ENCODE data around the gene PDGFD.

Gene PDGFD

DNA sequence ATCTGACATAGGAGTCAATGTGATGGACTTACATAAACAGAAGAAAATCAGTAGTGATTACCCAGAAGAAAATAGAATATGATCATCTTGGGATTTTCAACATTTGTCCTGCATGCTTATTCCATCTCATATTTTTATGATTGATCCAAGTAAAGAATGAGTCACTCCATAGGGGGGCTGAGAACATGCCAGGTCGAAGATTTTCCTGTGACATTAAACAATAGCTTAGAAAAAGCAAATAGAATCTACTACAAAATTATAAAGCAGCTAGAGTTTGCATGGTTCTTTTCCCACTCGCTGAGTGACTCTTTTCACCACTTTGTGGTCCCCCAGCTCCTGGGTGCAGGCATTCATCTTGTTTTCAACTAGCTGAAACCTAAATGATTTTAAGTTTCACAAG lies 71.2 kb downstream of the PDGFD start:
- no peak for DNase-seq

DNA sequence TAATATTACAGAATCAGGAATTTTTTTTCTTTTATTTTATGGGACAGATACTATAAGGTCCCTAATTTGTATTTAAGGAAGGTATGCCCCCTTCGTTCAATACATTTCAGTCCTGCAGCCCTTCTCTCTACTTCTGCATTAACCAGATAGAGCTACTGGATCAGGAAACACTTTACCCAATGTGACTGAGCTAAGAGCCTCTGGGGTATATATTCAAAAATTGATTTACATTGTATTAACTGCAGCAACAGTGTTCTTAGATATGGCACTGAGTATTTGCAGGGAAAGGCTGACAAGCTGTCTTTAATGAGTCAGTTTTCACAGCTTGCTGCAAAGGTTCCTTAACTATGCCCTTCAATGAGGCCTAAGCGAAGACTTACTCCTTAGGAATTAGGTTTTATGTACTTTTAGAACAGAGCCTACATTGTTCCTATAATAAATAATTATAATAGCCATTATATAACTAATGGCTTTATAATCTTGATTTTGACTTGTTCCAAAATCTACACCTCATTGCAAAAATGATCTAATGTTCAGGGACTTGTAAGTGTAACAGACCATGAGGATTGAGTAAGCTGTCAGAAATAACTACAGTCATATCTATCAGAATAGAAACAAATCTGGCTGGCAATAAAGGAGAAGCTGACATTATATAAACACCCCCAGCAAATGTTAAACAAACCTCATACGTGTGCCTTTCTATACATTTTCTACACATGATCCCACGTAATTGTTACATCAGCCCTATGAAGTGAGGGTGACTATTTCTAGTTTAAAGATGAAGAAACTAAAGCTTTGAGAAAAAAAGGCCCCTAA lies 72.5 kb downstream of the PDGFD start:
- no peak for DNase-seq

DNA sequence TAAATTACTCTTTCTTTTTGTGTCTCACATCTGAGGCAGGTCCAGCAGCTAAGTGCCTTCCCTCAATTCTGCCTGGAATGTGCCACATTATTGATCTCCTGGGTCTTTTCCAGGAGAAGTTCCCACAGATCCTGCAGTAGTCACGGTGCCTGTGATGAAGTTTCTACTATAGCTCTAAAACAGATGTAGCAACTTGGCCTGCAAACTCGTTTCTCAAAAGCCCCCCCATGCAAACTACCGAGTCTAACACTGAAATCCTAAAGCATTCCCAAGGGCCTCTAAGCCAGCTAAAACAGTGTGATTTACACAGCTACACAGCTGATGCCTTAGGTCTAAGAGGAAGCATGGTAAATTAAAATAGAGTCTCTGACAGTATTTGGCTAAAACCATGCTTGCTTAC lies 73.2 kb downstream of the PDGFD start:
- DNase-seq, result no peak

DNA sequence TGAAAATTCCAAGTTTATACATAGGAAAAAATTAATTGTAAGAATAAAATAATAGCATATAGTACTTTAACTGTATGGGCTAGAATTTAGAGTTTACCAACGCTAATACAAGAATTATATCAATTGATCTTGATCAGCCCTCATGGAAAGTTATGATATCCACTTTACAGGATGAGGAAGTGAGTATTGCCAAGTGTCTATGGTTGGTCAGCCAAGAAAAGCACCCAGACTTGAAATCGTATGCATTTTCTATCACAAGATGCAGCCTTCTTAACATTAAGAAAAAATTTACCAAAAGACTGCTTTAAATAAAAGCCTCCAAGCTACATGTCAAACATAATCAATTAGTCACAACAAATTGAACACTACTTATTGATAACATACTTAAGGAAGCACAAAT lies 74.5 kb downstream of the PDGFD start:
- DNase-seq, result no peak

DNA sequence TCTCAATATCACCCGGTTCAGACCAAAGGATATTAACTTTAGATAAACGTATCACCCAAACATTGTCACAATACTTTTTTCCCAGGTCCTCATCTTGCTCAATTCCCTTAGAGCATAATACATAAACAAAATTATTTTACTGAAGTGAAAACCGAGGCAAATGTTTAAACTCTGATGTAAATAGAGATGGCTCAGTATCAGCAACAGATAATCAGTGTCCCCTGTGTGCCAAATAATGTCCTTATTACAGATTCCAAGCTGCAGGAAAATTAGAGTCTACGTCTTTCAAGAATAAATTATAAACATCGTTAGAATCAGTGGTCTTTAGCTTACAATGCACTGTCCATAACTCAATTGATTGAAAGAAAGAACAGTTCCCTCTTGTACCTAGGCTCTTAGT lies 77.3 kb downstream of the PDGFD start:
- no peak for DNase-seq

DNA sequence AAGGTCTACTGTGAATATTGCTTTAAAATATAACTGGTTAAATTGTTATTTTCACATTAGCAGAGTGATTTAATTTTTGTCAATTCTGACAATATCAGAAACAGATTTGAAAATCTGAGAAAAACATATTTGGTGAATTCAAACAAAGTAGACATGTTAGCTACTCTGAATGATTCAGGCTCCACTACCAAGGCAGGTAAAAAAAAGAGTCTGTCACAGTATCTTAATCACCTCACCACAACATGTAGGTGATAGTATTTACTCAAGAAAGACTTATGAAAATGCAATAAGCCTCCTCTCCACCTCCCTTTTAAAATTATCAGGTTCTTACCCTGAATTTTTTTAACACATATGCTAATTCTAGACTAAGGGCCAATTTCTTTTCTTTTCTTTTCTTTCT lies 85.0 kb downstream of the PDGFD start:
- DNase-seq, result no peak

DNA sequence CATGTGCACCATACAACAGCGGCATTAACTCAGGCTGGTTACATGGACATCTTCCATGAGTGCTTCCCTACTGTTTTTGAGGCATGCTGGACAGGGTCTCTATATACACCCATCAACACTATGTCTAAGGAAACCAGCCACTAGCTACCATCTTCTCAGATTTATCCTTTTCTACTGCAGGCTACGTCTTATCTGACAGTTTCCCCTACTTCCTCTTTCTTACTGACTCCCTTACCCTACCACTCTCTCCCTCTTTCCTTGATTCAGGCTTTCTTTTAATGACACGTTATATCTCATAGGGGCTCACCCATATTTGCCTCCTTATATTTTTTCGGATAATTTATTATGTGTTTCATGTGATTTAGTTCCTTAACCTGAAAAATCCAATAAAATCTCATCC lies 85.7 kb downstream of the PDGFD start:
- DNase-seq, result no peak

DNA sequence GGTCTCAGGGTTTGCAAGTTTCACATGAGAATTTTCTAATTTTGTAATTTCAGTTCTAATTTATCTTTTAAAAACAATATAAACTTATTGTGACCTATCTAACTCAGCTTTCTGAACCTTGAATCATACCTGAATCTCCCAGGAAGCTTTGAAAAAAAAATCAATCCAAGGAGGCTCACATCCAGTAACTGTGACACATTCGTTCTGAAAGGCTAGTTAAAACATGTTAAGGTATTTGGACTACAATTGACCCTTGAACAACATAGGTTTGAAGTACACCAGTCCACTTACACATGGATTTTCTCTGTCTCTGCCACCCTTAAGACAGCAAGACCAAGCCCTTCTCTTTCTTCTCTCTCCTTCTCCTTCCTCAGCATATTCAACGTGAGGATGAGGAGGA lies 87.5 kb downstream of the PDGFD start:
- DNase-seq, result no peak

DNA sequence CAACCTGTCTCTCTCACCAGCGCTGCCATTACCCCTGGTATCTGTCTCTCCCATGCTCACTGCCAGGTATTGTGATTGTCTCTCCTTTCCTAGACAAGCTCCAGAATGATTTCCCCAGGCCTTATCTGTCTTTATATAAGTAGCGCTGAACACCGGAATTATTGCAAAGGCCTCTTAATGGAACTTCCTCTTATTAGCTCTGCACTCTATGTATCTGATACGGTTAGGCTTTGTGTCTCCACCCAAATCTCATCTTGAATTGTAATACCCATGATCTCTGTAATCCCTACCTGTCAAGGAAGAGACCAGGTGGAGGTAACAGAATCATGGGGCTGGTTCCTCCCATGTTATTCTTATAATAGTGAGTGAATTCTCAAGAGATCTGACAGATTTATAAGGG lies 88.2 kb downstream of the PDGFD start:
- no peak for DNase-seq

DNA sequence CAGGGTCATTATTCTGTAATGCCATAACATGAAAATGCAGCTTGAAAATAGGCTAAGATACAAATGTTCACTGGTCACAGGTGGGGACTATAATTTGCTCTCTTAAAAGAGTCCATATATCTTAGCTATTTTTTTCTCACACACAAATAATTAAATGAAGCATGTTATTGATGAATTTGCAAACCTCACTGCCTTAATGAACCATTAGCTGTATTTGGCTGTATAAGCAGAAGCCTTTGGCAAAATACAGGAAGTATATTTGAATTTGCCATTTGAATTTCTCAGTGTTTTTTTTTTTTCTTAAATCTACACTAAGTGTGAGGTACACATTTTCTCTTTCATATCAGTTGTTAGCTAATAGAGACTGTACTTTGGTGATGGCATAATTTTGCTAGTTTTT lies 88.9 kb downstream of the PDGFD start:
- DNase-seq, result no peak

DNA sequence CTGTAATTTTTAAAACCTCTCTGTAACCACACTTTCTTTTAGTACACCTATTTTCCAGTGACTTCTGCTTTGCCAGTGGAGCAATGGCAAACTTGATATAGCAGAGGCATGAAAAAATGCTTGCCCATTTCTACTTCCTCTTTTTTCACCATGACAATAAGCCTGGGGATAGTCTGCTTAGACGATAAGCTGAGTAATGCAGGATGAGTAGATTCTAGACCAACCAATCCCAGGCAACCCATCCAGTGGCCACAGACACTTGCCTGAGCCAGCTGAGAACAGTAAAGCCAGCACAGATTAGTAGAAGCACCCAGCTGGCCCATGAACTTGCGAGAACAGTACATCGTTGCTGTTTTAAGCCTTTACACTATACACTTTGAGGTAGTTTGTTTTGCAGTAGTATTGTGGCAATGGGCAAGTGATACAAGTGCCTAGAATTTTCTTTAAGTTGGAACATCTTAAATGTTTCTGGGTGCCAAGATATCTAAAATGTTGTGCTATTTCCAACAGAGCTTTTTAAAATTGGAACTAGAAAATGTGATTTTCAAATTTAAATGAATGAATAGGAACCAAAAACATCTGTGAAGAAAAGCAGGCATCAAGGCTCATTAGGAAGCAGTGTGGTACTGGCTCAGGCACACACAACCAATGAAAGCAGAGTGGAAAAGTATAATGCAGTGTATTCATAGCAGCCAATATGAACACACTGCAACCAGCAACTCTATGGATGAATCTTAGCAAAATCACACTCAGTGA lies 89.8 kb downstream of the PDGFD start:
- no peak for DNase-seq

DNA sequence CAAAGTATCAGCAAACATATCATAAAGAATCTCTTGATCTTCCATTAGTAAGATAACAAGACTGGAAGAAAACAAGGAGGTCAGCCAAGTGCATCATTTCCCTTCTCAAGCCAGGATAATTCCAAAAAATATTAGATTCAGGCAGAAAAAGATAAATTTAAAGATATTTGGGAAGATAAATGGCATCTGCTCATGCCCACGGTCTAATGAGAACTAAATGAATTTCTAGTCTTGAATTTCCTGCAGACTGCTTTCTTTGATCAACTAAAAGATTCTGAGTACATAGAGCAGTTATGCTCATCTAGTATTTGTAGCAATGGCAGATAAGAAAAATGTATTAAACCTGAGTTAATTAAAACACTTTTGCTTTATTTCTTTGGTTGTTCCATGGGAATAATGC lies 96.4 kb downstream of the PDGFD start:
- no peak for DNase-seq

DNA sequence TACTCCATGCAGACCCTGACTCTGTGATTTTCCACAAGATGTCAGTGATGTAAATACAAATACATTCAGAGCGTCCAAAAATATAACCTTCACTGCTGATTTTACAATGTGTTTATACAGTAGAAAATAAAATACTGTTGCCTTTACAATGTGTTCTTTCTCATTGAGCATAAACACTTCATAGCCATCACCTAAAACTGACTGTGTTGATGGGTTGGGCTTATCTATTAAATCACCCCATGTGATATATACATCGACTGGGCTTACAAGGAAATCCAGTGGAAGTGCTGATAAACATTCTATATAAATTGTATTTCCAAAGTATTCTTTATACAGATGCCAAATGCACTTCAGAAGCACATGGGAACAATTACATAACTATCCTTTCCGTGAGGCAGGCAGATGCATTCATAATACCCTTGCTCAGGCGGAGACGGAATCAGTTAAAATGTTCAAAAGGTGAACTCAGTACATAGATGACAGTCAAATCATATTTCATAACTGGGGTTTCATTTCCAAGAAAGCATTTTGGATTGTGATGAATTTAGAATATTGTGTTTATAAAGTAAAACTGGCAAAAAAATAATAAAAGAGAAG lies 99.8 kb downstream of the PDGFD start:
- DNase-seq, result no peak

DNA sequence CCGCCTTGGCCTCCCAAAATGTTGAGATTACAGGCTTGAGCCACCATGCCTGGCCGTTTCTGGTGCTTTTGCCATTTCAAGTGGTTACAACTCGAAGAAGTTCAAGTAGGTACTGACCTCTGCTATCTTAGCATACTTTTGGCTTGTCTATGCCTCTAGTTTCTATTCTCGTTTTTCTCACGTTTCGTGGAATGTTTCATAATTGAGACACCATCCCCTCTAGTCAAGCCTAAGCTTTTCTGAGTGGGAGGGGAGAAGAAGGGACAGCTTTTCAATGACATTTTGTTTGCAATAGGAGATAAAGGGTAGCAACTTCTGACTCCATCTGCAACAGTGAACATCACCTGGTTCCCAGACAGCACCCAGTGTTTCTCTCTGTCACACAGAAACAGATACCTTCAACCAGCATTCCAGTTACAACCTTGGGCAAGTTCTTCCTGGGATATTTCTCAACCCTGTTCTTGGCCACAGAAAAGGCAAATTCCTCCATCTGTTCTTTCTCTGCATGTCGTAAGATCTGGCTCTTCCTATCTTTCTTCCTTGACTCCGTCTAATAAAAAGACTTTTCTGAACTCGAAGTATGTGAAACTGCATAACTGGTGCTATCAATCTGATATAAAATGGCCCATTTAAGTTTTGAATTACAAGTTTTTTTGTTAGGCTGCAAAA lies 102.0 kb downstream of the PDGFD start:
- no peak for DNase-seq

DNA sequence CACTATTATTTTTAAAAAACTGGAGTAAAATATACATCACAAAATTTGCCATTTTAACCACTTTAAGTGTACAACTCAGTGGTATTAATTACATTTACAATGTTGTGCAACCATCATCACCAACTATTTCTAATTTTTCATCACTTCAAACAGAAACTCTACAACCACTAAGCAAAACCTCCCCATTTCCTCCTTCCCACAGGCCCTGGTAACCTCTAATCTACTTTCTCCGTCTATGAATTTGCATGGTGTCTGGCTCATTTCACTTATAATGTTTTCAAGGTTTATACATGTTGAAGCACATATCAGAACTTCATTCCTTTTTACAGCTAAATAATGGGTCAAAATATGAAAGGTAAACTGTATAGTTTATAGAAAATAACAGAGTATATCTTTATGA lies 103.1 kb downstream of the PDGFD start:
- DNase-seq, result no peak

DNA sequence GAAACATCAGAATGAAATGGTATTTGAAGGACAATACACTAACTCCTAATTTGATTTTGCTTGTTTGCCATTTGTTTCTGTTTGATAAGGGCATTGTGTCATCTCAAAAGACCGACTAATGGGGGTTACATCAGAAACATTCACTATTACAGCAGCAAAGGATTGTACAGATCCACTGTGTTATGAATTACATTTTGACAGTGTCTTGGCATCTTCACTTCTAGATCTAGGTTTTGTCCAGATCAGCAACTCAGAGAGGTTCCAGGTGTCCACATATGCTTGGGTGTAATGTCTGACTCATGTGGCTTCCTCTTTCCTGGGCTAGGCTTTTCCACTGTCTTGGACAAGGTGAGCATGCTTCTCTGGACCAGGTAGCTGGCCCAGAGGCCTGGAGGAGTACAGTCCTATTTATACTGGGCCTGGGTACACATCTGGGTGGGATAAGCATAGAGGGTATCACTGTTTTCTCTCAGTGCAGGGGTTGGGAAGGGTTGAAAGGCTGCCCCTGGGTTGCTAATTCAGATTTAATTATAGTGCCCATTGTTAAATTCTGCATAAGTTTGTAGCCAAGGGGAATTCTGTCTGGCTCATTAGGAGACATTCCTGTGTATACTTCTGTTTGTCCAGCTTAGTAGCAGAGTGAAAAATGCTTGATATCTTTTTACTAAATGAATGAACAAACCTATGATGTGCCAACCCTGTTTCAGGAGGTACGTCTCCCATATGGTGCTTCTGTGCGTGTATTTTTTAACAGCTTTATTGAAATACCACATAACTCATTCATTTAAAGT lies 103.7 kb downstream of the PDGFD start:
- DNase-seq, result no peak

DNA sequence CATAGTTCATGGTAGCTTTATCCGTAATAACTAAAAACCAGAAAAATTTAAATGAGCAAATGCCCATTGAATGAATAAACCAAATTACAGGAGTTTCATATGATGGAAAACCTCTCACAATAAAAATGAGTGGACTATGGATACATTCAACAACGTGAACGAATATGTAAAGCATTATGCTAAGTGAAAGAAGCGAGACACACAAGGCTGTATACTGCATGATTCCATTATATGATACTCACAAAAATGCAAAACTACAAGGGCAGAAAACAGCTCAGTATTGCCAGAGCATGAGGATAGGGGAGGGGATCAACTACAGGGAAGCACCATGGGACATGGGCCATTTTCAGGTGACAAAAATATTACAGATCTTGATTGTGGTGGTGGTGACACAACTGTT lies 105.3 kb downstream of the PDGFD start:
- no peak for DNase-seq

DNA sequence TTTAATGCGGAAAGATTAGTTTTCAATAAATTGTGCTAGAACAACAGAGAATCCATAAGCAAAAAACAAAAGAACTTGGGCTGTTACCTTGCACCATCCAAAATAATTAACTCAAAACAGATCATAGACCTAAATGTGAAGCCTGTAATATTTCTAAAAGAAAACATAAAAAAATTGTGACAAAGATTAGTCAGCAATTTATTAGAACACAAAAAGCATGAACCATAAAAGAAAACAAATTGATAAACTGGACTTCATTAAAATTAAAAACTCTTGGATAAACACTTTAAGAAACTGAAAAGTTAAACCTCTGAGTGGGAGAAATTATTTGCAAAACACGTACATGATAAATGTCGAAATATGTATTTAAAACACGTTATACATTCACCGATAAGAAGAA lies 106.0 kb downstream of the PDGFD start:
- no peak for DNase-seq

DNA sequence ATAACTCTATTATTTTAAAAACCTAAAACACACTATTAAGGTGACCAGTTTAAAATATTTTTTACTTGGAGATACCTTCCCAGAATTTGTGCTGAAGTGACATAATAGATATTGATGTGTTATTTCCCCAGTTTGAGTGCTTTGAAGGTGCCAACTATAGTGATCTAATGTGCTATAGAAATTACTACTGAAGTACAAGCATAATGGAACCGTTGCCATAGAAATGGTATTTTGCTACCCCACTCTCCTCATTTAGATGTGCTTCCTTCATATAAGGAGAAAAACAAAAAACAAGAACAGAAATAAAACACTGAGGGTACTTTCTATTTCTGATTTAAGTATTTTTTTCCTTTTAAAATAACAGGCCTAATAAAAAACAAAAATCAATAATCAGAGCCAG lies 108.4 kb downstream of the PDGFD start:
- no peak for DNase-seq

DNA sequence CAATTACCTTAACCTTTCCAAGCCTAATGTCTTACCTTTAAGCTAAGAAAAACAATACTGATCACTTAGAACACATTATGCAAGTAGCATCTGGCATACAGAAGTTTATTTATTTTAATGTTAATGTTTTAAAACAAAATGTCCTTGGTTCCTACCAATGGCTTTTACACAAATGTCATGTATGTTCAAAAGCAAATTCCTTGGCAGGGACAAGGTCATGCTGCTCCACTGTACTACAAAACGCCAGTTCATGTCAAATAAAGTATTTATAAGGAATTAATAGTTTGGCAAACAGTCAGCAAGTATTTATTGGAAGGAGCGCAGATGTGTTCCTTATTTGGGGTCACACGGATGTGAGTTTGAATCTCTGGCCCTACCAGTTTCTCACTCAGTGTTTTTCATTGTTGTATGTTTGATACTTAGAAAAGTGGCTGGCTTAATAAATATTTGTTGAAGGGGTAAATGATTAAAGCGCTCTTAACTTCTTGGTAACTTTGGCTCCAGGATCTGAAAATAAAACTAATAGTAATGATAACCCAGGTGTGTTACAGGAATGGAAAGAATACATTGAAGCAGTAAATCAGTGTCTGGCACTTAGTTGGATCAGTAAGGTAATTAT lies 108.9 kb downstream of the PDGFD start:
- no peak for DNase-seq

DNA sequence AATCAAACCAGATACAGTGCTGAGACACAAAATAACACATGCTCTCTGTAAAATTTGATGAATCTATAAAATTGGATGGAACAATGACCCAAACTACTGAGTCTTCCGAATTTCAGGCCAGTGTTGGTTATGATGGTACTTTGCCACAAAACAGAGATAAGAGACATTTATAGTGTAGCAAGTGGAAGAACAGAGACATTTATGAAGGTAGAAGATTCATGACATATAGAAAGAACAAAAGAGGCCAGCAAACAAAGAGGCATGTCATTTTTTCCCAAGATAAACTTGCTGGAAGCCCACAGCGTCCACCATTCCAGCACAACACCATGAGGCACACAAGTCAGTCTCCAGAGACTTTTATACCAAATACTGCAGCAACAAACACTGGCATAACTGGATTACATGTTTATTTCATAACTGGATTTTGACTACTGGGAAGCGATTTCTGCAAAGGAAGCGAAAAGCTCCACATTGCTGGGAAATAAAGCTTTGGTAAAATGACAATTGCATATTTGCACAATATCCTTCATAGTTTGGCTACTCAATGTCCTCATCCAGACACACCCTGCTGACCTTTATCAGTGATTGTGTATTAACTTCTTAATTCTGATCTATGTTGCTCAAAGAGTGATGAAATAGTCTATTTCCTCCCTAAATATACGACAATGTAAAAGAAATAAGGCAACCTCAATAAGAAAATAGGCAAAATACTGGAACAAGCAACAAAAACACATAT lies 110.0 kb downstream of the PDGFD start:
- DNase-seq, result no peak

DNA sequence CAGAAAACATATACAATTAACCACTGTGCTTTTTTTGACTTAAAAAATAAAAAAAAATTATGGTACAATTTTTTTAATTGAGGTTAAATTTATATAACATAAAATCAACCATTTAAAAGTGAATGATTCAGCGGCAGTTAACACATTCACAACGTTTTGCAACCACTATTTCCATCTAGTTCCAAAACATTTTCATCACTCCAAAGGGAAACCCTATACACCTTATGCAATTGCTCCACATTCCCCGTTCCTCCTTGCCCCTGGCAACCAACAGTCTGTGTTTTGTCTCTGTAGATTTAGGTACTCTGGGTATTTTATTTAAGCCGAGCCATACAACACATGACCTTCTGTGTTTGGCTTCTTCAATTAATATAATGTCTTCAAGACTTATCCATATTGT lies 112.2 kb downstream of the PDGFD start:
- no peak for DNase-seq
